ENCODE measurements around the gene OXSR1.

The OXSR1 gene

DNA sequence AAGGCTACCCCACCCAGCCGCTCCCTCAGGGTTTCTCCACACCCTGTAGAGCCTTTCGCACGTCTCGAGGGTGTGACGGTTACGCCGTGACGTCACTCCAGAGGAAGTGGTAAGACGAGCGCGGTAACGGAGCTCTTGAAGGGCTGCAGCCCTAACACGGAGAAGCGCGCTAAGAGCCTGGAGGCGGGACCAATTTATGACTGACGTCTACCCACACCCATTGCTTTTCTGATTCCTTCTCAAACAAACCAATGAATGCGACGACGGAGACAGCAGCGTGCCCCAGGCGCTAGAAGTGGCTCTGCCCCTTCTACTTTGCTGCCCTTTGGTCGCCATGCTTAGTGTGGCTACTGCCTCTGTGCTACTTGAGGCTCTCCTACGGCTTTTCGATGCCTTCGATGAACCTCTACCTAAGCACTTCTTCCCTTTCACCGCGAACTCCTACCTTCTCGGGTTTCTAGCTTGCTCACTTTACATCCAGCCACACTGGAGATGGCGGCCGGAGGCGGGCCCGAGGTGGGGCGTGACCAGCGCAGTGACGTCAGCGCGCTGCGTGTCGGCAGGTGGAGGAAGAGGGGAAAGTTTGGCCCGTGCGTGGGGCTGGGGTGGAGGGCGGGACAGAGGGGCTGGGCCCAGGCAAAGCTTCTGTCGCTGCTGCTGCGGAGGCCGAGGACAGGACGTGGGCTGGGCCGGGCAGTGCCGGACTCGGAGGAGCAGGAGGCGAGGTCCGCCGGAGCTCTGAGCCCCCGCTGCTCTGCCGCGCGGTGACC lies at the start of gene OXSR1:
Gene OXSR1 (plus strand): TSS at position 586 of the 770 bp plus-strand sequence. CDS start 340 bp downstream, outside the sequence.
- peak within 1 kb of the TSS; percentile 64 for H3K4me3 ChIP-seq (ENCODE audit: low read length)
- TF ChIP-seq, protein P1, sequence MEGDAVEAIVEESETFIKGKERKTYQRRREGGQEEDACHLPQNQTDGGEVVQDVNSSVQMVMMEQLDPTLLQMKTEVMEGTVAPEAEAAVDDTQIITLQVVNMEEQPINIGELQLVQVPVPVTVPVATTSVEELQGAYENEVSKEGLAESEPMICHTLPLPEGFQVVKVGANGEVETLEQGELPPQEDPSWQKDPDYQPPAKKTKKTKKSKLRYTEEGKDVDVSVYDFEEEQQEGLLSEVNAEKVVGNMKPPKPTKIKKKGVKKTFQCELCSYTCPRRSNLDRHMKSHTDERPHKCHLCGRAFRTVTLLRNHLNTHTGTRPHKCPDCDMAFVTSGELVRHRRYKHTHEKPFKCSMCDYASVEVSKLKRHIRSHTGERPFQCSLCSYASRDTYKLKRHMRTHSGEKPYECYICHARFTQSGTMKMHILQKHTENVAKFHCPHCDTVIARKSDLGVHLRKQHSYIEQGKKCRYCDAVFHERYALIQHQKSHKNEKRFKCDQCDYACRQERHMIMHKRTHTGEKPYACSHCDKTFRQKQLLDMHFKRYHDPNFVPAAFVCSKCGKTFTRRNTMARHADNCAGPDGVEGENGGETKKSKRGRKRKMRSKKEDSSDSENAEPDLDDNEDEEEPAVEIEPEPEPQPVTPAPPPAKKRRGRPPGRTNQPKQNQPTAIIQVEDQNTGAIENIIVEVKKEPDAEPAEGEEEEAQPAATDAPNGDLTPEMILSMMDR (conservative IDR thresholded peaks at IDR 0.05; ENCODE audit: low read length): no peak
- peak; percentile 100 for DNase-seq (ENCODE audit: low read depth)

DNA sequence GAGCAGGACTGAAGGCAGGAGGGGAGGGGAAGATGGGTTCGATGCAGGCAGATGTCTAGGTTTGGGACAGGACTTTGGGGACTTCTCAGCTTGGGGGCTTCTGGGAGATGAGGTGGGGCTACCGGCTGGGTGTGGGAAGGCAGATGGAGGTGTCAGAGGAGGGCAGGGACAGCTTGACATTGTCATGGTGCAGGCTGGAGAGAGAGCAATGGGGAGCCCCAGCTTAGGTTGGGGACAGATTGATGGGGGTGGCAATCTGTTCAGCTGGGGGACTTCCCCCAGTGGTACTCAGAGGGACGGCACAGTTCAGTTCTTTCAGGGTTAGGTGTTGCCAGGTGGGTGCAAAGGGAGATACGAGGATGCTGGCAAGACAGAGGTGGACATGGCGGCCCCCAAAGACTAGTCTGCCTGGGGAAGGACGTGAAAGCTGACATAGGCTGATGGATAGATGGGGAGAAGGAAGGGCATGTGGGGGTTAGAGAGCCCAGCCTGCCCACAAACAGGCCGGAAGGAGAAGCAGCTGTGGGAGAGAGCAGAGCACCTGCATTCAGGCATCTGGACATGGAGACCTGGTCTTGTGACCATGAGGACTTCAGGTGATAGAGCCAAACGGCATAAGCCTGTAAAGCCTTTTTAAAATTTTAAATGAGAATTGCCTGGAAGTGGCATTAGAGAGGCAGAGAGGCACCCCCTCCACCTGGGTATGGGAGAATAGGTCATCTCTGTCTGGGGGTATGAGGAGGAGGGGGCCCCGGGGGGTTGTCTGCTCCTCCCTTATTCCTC lies 49.5 kb upstream of the OXSR1 start:
- TF ChIP-seq, protein P1 (conservative IDR thresholded peaks at IDR 0.05; ENCODE audit: low read length): no peak
- no peak overlapping the region for H3K4me3 ChIP-seq (ENCODE audit: low read length)
- DNase-seq (ENCODE audit: low read depth): no peak

DNA sequence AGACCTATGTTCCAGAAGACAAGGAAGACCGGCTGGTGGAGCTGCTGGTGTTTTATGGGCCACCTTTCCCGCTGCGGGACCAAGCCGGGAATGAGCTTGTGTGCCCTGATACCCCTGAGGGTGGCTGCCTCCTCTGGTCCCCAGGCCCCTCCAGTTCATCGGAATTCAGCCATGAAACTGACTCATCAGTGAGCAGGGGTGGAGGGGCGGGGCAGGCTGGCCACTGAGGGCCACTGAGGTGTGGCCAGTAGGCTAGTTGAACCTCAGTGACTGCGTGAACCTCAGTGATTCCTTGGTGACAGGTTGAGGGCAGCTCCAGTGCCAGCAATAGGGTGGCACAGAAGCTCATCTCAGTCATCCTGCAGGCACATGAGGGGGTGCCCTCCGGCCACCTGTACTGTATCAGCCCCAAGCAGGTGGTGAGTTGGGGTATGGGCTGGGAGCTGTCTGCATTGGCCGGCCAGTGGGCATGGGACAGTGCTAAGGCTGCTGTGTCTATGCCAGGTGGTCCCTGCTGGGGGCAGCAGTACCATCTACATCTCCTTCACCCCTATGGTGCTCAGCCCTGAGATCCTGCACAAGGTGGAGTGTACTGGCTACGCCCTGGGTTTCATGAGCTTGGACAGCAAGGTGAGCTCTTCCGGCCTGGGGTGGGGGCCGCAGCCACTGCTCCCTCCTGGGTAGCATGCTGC lies 48.7 kb upstream of the OXSR1 start:
- TF ChIP-seq, protein P1 (conservative IDR thresholded peaks at IDR 0.05; ENCODE audit: low read length): no peak
- DNase-seq (ENCODE audit: low read depth): no peak
- H3K4me3 ChIP-seq (ENCODE audit: low read length): no peak overlapping the region

DNA sequence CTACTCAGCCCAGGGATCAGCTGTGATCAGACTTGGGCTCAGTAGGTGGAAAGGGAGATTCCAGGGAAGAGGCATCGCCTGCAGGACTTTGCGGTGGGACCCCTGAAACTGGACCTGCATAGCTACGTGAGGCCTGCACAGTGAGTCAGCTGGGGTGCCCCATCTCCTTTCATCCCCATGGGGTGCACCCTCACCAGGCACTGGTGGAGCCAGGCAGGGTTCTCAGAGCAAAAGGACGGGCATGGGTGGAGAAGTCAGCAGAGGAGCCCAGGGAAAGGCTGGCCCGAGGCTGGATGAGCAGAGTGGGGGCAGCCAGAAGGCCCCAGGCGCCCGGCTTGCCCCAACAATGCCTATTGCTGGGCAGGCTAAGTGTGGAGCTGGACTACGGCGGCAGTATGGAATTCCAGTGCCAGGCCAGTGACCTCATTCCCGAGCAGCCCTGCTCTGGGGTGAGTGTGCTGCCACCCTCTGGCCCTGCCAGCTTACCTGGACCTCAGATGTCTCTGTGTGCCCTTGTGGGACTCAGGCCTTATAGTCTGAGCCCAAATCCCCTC lies 48.1 kb upstream of the OXSR1 start:
- DNase-seq (ENCODE audit: low read depth): no peak
- no peak overlapping the region for H3K4me3 ChIP-seq (ENCODE audit: low read length)
- TF ChIP-seq, protein P1 (conservative IDR thresholded peaks at IDR 0.05; ENCODE audit: low read length): no peak

DNA sequence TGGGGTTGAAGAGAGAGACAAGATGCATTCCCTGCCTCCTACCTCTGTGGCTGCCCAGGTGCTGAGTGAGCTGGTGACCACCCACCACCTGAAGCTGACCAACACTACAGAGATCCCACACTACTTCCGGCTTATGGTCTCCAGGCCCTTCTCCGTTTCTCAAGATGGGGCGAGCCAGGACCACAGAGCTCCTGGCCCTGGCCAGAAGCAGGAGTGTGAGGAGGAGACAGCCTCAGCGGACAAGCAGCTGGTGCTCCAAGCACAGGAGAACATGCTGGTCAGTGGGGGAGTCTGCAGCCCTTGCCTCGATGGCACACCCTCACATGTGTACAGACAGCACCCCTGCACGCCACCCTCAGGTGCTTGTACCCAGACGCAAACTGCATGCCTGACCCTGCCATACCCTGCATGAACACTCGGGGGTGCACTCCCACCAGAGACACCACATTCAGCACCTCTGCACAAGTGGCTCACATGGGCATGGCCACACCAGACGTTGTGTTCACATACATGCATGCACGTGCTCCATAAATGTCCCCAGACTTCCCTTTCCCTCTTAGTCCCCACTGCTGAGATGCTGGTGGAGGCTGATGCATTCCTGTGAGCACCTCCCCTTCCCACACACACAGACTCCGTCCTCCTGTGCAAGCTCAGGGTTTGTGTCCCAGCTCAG lies 47.5 kb upstream of the OXSR1 start:
- TF ChIP-seq, protein P1 (conservative IDR thresholded peaks at IDR 0.05; ENCODE audit: low read length): peak; percentile 86
- peak; percentile 59 for DNase-seq (ENCODE audit: low read depth)
- no peak overlapping the region for H3K4me3 ChIP-seq (ENCODE audit: low read length)

DNA sequence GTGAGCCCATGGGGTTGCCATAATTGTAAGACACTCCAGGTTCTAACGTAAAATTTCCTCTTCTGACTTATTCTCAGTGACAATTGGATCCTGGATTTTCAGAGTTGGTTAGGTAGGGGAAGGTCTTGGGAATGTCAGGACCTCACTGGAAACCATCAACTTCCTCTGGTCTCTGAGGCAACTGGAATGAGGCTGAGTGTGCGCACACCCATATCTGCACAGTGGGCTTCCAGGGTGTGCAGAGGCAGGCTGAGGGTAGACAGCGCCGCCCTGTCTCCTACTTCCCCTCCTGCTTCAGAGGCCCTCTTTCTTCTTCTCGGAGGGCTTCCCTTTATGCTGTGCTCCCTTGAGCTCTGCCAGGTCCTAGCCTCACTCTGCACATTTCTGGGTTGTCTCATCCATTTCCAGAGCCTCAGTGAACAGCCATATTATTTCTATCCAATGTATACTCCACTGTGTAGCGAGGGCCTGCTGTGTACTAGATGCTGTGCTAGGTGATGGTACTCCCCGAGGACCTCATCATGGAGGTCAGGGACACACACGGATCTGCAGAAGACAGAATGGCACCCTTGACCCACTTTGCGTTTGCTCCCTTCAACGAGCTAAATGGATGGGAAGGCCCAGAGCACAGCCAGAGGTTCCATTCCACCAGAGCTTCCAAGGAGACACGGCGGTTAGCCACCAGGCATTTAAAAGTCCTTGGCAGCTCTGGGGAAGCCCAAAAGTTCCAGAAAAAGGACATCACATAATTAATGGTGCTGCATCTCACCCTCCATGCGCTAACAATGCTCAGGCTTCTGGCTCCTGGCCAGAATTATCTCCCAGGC lies 46.7 kb upstream of the OXSR1 start:
- no peak for DNase-seq (ENCODE audit: low read depth)
- TF ChIP-seq, protein P1 (conservative IDR thresholded peaks at IDR 0.05; ENCODE audit: low read length): no peak
- H3K4me3 ChIP-seq (ENCODE audit: low read length): no peak overlapping the region
